Heart left ventricle (tissue), 16 donors: Measurements from ENCODE around the gene CCDC117. TPM values are rescaled to one million over a fixed set of nuclear protein-coding genes. Genes with fewer than 3 reads are reported as not detected.
"Not testable (repeated sequence)": the region's sequence is repeated elsewhere in the genome, so short reads cannot be mapped to it uniquely, and the experiment has no call there.

Experiments
- ATAC-seq, 4 donors: fragments of 200-7000 bp; cut with Tn5 transposase; one replicate each; pipeline ENCODE4 v1.9.1; 2020 to 2022; ENCODE audit warnings: moderate library complexity in 4 of 4, mild to moderate bottlenecking in 3 of 4, moderate number of reproducible peaks in 1 of 4
- DNase-seq, 5 donors: peaks; one replicate each; pipeline ENCODE4 v3.0.0-alpha.2; 2020
- H3K27ac ChIP-seq, 12 donors: fragments of 200-600 bp; sonication (generic) in 4 of 12; one replicate each; pipeline versions ENCODE4 v1.5.0 to v1.8.0; 2016 to 2022; ENCODE audit warnings: mild to moderate bottlenecking in 2 of 12
- H3K27me3 ChIP-seq, 9 donors: fragments of 200-600 bp; sonication (generic) in 2 of 9; one replicate each; pipeline versions ENCODE4 v1.5.1 to v1.8.0; 2016 to 2022; ENCODE audit warnings: mild to moderate bottlenecking in 3 of 9
- H3K36me3 ChIP-seq, 9 donors: fragments of 200-600 bp; sonication (generic) in 2 of 9; one replicate each; pipeline versions ENCODE4 v1.5.0 to v1.8.0; 2018 to 2022; ENCODE audit warnings: mild to moderate bottlenecking in 2 of 9
- H3K4me1 ChIP-seq, 12 donors: fragments of 200-600 bp; sonication (generic) in 4 of 12; one replicate each; pipeline versions ENCODE4 v1.5.0 to v1.8.0; 2016 to 2022; ENCODE audit warnings: mild to moderate bottlenecking in 3 of 12
- H3K4me3 ChIP-seq, 12 donors: fragments of 200-600 bp; sonication (generic) in 4 of 12; one replicate each; pipeline versions ENCODE4 v1.5.0 to v1.8.0; 2017 to 2022; ENCODE audit warnings: mild to moderate bottlenecking in 9 of 12, moderate library complexity in 4 of 12
- H3K9me3 ChIP-seq, 12 donors: fragments of 200-600 bp; sonication (generic) in 4 of 12; one replicate each; pipeline versions ENCODE4 v1.5.0 to v1.8.0; 2016 to 2022; ENCODE audit warnings: mild to moderate bottlenecking in 1 of 12
- POLR2A ChIP-seq, 2 donors: fragments of 450-650 bp; IDR thresholded peaks; one replicate each; pipeline ENCODE4 v1.6.1; 2017; ENCODE audit warnings: antibody characterized with exemption in 2 of 2, mild to moderate bottlenecking in 2 of 2, moderate library complexity in 2 of 2
- WGBS, 4 donors: extraction: QIAGEN DNeasy Blood & Tissue Kit in 2 of 4; methylation state at CpG; one replicate each; pipeline versions ENCODE4 v1.1.5 to v1.1.7; 2013 to 2018; 5-methylcytosine and 5-hydroxymethylcytosine counted together
- intact Hi-C, 10 donors: fragments of 100-400 bp; cut with DNase I; formaldehyde crosslinking; loops; one replicate each; pipeline versions ENCODE4 v1.11.1 to v1.14.2; 2022
- polyA plus RNA-seq, 2 donors: library from polyadenylated mRNA; stranded (reverse); fragments of 200-250 nt; gene quantifications; one replicate each; pipeline ENCODE4 v1.2.3, GENCODE V29; 2013
- total RNA-seq, 9 donors: library from RNA; depleted of rRNA in 2 of 9; stranded (reverse); fragments of >200 nt in 2 of 9; fragmentation: NEBNext Ultra II Directional in 3 of 9; extraction: Animal tissue kit (Norgen Biotek cat#: 25700) in 3 of 9; gene quantifications; one replicate each; pipeline versions ENCODE4 v1.1.0 to v1.2.4, GENCODE V29; 2016 to 2023
- TF ChIP-seq, protein P1 (sequence below), 12 donors: fragments of 200-600 bp; sonication (generic) in 4 of 12; IDR thresholded peaks; one replicate each; pipeline versions ENCODE4 v1.5.0 to v1.8.0; 2018 to 2022; ENCODE audit warnings: antibody characterized with exemption in 12 of 12, mild to moderate bottlenecking in 5 of 12
- donor health status: ischemic (EF 13 %, LVEDD 7.1; RV severe dilation, severe dysfunction).
- donor health status: healthy with polysubstance abuse.
- donor health status: DM: no; HTN: yes; CAD: no.
- donor health status: DM: no; HTN: no; CAD: no.
- donor health status: ischemic (EF 25% LVEDD 6.9; RV normal size, moderate dysfunction).
- donor health status: ischemic (EF 25% LVEDD 5.7; RV mildly dilated, moderate dysfunction).
- donor health status: healthy.
- donor health status: DM: yes; HTN: yes; CAD: no.
- donor health status: ischemic (EF 35%, LVEDD 5.7; RV mildly dilated, moderate dysfunction).
- donor health status: nonischemic (EF 11% LVEDD 7.7; RV severe dilation, severe dysfunction).
- donor health status: DM: yes; HTN: yes; CAD: no.
- donor health status: PGD.
- donor health status: ischemic (EF 29% LVEDD 5.4; RV normal size, mild dysfunction).
- donor health status: nonischemic (EF 23%, LVEDD 6.1; RV moderate dilation, normal function).

The CCDC117 gene
- total and polyA plus RNA-seq, 11 donors, result 6.9 to 16.6 (median 13.3) TPM

DNA sequence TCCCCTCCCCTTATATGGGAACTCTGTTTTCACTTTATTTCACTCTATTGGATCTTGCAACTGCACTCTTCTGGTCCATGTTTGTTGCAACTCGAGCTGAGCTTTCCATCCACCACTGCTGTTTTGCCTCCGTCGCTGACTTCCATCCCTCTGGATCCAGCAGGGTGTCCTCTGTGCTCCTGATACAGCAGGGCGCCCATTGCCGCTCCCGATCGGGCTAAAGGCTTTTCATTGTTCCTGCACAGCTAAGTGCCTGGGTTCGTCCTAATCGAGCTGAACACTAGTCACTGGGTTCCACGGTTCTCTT is 11.1 kb upstream of the CCDC117 start:
- ATAC-seq (no peak), DNase-seq (no peak)
- Histone ChIP-seq H3K27me3 (no peaks in the 10 kb centered on the region), H3K27ac (no peak overlapping the region), H3K36me3 (peaks cover 0 to 9% (median 0%) of the 10 kb centered on the region in 9 donors), H3K9me3 (no peaks in the 10 kb centered on the region), H3K4me1 (peaks cover 0 to 8% (median 0%) of the 10 kb centered on the region in 12 donors), H3K4me3 (no peak overlapping the region)
- TF ChIP-seq, protein P1, sequence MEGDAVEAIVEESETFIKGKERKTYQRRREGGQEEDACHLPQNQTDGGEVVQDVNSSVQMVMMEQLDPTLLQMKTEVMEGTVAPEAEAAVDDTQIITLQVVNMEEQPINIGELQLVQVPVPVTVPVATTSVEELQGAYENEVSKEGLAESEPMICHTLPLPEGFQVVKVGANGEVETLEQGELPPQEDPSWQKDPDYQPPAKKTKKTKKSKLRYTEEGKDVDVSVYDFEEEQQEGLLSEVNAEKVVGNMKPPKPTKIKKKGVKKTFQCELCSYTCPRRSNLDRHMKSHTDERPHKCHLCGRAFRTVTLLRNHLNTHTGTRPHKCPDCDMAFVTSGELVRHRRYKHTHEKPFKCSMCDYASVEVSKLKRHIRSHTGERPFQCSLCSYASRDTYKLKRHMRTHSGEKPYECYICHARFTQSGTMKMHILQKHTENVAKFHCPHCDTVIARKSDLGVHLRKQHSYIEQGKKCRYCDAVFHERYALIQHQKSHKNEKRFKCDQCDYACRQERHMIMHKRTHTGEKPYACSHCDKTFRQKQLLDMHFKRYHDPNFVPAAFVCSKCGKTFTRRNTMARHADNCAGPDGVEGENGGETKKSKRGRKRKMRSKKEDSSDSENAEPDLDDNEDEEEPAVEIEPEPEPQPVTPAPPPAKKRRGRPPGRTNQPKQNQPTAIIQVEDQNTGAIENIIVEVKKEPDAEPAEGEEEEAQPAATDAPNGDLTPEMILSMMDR (IDR thresholded peaks at IDR 0.05), result no peak
- no peak for TF ChIP-seq POLR2A (IDR thresholded peaks at IDR 0.05)
- WGBS, 4 donors, result 92 to 96% (median 95%) methylated on average over 10 of the region's 10 CpGs
- intact Hi-C loops, result no loop called here

DNA sequence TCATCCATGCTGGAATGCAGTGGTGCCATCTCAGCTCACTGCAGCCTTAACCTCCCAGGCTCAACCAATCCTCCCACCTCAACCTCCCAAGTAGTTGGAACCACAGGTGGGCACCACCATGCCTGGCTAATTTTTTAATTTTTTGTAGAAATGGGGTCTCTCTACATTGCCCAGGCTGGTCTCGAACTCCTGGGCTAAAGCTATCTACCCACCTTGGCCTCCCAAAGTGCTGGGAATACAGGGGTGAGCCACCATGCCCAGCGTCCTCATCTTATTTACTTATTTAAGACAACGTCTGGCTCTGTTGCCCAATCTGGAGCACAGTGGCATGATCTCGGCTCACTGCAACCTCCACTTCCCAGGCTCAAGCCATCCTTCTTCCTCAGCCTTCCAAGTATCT is 10.5 kb upstream of the CCDC117 start:
- DNase-seq, H3K4me3 ChIP-seq, H3K27me3 ChIP-seq, ATAC-seq, H3K27ac ChIP-seq, H3K4me1 ChIP-seq, H3K36me3 ChIP-seq, intact Hi-C loops, H3K9me3 ChIP-seq: not testable (repeated sequence)
- 91 to 97% (median 93%) methylated on average over 4 of the region's 4 CpGs for WGBS, 4 donors

DNA sequence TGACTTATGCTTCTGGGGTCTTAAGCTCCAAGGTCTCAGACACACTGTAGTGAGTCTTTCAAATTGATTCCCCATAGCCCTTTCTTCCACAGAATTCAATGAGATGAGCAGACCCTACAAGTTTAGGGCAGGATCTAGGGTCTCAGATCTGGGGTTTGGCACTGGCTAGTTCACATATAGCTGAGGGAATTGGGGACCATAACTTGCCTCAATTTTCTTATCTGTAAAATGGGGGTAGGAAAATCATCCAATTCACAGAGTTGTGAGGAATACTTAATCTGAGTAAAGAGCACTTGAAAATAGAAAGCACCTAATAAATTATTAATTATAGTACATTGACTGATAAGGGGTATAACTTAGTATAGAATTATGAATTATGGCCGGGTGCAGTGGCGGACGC is 5.9 kb upstream of the CCDC117 start:
- Histone ChIP-seq H3K27ac (no peak overlapping the region), H3K4me3 (no peak overlapping the region), H3K36me3 (no peaks in the 10 kb centered on the region), H3K4me1 (no peaks in the 10 kb centered on the region), H3K9me3 (peaks cover 0 to 5% (median 0%) of the 10 kb centered on the region in 12 donors), H3K27me3 (no peaks in the 10 kb centered on the region)
- TF ChIP-seq, protein P1 (IDR thresholded peaks at IDR 0.05), result no peak
- TF ChIP-seq POLR2A (IDR thresholded peaks at IDR 0.05), result no peak
- intact Hi-C loops, result no loop called here
- DNase-seq (no peak), ATAC-seq (no peak)
- 75 to 97% (median 95%) methylated on average over 3 of the region's 3 CpGs for WGBS, 4 donors

DNA sequence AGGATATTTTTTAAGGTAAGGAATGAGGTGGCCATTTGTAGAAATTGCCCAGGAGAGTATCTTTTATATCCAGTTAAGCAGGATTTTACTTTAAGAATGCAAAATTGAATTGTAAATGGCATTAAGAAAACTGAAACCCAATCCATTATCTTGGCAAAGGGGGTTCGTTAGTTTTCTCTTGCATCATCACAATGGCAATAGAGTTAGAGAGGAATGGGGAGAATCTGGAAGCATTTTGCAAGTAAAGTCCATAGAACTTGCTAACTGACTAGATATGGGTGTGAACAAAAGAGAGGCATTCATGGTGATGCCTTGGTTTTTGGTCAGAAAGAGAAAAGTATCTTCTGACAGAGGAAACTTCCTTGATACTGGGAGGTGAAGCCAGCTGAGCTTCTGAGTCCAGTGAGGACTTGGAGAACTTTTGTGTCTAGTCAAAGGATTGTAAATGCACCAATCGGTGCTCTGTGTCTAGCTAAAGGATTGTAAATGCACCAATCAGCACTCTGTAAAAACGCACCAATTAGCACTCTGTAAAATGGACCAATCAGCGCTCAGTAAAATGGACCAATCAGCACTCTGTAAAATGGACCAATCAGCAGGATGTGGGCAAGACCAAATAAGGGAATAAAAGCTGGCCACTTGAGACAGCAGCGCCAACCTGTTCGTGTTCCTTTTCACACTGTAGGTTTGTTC is 3.6 kb upstream of the CCDC117 start:
- no peaks in the 10 kb centered on the region for H3K27me3 ChIP-seq
- 80 to 94% (median 87%) methylated on average over 6 of the region's 6 CpGs for WGBS, 4 donors
- H3K9me3 ChIP-seq, result peaks cover 0 to 5% (median 0%) of the 10 kb centered on the region in 12 donors
- H3K4me3 ChIP-seq, result no peak overlapping the region
- H3K4me1 ChIP-seq, result peaks cover 0 to 12% (median 5%) of the 10 kb centered on the region in 12 donors
- intact Hi-C loops, result no loop called here
- no peak for ATAC-seq
- H3K27ac ChIP-seq, result no peak overlapping the region
- no peaks in the 10 kb centered on the region for H3K36me3 ChIP-seq
- no peak for DNase-seq
- TF ChIP-seq, protein P1 (IDR thresholded peaks at IDR 0.05), result no peak
- no peak for TF ChIP-seq POLR2A (IDR thresholded peaks at IDR 0.05)
